Activated CD4-positive, alpha-beta T cell treated with anti-CD3 and anti-CD28 coated beads, Interleukin-2, amount 10 ng/mL, durations not matched to agents 7 days and 5 days (primary cell): Measurements from ENCODE around the gene FAM186B. TPM values are rescaled to one million over a fixed set of nuclear protein-coding genes. Genes with fewer than 3 reads are reported as not detected.

Experiments used
- CTCF ChIA-PET: fragments of 350-600 bp; sonication (Branson Sonifier 250); formaldehyde crosslinking; loops from one replicate; lab custom pipeline; 2021; ENCODE audit warnings: antibody characterized with exemption; lab: Charles Lee
- POLR2A ChIA-PET: fragments of 350-600 bp; sonication (Branson Sonifier 250); formaldehyde crosslinking; loops from one replicate; lab custom pipeline; 2021; ENCODE audit warnings: antibody characterized with exemption; lab: Charles Lee
- DNase-seq: peaks from one replicate; pipeline ENCODE4 v3.0.0-alpha.2; 2020
- H3K27ac Mint-ChIP-seq: one replicate; pipeline ENCODE4 v1.8.0; 2021; ENCODE audit warnings: mild to moderate bottlenecking, moderate library complexity, mixed read lengths
- H3K27me3 Mint-ChIP-seq: one replicate; pipeline ENCODE4 v1.8.0; 2021; ENCODE audit warnings: mixed read lengths
- H3K36me3 Mint-ChIP-seq: one replicate; pipeline ENCODE4 v1.8.0; 2021; ENCODE audit warnings: low read depth, mixed read lengths
- H3K4me1 Mint-ChIP-seq: one replicate; pipeline ENCODE4 v1.8.0; 2021; ENCODE audit warnings: mixed read lengths
- H3K4me3 Mint-ChIP-seq: one replicate; pipeline ENCODE4 v1.8.0; 2021; ENCODE audit warnings: mild to moderate bottlenecking, moderate library complexity, mixed read lengths
- H3K9me3 Mint-ChIP-seq: one replicate; pipeline ENCODE4 v1.8.0; 2021; ENCODE audit warnings: mixed read lengths
- total RNA-seq, 2 experiments: library from RNA; stranded (reverse); gene quantifications; one replicate each; pipeline ENCODE4 v1.2.3, GENCODE V29; 2021

FAM186B gene
- total RNA-seq, 2 experiments from 2014 or later, result 0.15 TPM

DNA sequence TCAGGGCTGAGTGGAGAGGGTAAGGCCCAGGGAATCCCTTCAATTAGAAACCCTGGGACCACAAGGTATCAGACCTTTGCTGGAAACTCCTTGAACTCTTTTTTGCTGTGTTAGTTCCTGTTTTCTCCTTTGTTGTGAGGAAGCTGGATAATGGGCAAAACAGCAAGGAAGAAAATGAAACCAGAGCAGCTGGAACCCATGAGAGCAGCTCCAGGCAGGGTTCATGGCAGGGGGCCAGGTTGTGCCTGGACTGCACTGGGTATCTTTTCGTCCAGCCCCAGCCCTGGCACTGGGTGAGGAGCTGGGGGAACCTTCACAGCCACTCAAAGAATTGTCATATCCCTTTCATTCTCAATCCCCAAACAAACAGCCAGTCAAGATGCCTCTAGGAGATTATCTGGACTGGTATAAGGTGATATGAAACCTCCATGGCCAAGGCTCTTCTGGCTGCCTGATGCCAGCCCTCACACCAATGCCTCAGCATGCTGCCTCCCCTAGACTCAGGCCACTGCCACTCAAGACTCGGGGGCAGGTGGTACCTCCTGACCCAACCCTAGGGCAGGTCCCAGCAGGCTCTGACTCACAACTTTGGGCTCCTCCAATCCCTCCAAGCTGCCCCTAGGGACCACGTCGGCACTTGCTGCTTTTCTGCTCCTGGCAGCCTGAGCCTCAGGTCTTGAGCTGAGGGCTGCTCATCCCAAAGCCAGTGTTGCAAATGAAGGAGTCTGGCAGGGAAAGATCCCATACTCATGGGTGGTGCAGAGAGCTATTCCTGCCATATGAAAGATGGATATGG lies 16.5 kb downstream of the FAM186B start:
- Mint-ChIP-seq H3K4me3 (no peak overlapping the region), H3K27me3 (no peaks in the 10 kb centered on the region), H3K27ac (peak overlapping the region; percentile 19), H3K9me3 (peaks cover 2% of the 10 kb centered on the region), H3K4me1 (no peaks in the 10 kb centered on the region), H3K36me3 (peaks cover 5% of the 10 kb centered on the region)
- no peak for DNase-seq
- ChIA-PET POLR2A (interaction anchor here (0.6 to 0.7 kb wide), 2 partner anchors 17 to 123 kb away, joined by 3 to 5 read pairs; no protein-coding TSS in a partner anchor), CTCF (interaction anchor here (0.6 to 1.2 kb wide), 5 partner anchors 8 to 222 kb away, joined by 3 to 4 read pairs (median 3); partner anchors contain the start of gene SPATS2)

DNA sequence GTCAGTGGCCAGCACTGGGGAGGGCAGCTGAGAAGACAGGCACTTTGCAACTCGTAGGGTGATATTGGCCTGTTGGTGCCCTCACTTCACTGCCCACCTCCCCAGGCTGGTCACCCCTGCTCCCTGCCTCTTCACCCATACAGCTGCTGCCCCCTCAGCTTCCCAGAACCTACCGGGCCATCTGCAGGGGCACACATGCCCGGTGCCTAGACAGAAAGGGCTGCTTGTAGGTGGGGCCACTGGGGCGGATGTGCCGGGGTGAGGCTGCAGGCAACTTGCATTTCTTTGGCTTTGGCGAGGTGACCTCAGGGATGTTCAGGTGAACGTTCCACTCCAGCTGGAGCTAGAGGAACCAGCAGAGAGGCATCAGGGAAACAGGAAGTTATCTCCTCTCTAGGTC lies 17.2 kb downstream of the FAM186B start:
- H3K9me3 Mint-ChIP-seq, result peaks cover 2% of the 10 kb centered on the region
- H3K36me3 Mint-ChIP-seq, result peaks cover 5% of the 10 kb centered on the region
- no peak for DNase-seq
- CTCF ChIA-PET, result interaction anchor here (0.6 to 1.2 kb wide), 3 partner anchors 12 to 81 kb away, joined by 3 to 4 read pairs (median 4); no protein-coding TSS in a partner anchor
- peak overlapping the region; percentile 19 for H3K27ac Mint-ChIP-seq
- POLR2A ChIA-PET, result no interaction called here
- H3K27me3 Mint-ChIP-seq, result no peaks in the 10 kb centered on the region
- H3K4me1 Mint-ChIP-seq, result no peaks in the 10 kb centered on the region
- H3K4me3 Mint-ChIP-seq, result no peak overlapping the region

DNA sequence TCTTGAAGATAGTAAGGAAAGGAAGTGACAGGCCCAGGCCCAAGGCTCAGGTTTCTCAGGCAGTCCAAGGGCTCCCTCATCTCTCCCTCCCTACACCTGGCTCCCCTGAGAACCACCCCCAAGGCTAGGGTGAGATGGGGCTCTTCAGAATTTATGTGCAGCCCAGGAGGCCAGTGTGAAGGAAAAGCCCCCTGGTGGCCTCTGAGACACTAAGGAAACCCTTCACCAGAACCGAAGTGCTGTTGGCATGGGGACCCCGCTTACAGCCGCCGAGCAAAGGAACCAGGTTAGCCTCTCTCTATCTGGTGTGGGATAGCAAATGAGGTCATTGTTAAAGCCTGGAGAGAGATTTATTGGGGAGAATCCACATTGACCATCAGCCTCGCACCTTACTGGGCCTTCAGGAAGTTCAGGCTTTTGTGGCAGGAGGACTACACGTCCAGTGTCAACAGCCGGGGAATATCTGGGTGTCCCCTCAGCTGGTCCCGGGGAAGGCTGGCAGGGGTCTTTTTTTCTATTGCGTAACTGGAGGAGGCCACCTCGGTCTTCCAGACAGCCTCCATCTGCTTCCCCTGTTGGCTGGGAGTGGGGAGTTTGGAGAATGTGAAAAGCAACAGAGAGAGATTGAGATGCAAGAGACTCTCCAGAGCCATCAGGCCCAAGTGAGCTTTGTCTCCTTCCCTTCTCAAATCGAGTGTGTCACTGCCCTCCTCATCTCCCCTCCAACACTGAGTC lies 18.1 kb downstream of the FAM186B start:
- no peak overlapping the region for H3K27ac Mint-ChIP-seq
- peaks cover 3% of the 10 kb centered on the region for H3K4me1 Mint-ChIP-seq
- CTCF ChIA-PET, result interaction anchor here (1.2 kb wide), 1 partner anchor 13 kb away, joined by 3 read pairs; no protein-coding TSS in a partner anchor
- POLR2A ChIA-PET, result no interaction called here
- DNase-seq, result no peak
- no peak overlapping the region for H3K4me3 Mint-ChIP-seq
- no peaks in the 10 kb centered on the region for H3K27me3 Mint-ChIP-seq
- H3K9me3 Mint-ChIP-seq, result peaks cover 2% of the 10 kb centered on the region
- peaks cover 7% of the 10 kb centered on the region for H3K36me3 Mint-ChIP-seq

DNA sequence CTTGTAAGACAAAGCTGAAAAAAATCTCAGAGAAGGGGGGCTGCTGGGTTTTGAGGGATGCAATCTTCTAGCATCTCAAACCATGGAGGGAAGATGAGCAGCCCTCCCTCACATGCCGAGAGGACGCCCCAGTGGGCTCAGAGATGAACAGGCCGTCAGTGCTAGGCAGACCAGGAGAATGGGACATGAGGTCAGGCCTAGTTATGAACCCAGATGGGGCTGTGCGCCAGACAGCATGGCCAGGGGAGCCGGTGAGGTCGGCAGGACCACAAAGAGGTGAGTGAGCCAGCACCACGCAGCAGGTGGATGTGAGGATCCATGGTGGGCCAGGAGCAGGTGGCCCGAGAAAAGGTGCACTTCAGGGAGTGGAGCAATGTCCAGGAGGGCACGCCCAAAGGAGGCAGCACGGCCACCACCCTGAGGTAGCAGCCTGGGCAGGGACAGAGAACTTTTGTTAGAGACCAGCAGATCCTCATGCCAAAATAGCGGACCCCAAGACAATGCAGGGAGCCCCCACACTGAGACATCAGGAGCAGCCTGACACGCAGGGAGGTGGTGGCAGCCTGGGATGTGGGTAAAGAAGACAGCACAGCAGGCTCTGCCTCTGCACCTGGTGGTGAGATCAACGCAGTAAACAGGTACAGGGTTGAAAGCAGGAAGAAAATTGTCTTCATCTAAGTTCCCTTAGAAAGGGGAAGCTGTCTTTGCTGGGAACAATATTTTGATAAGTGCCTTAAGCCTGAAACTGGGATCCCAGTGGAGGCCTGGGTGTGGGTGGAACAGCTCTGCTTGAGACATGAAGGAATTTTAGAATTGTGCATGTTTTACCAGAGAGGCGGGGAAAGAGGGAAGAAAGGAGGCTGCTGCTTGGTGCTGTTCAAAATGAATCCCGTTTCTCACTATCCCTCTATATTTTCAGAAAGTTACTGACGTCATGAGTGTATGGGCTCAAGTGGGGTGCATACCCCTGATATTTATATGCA lies 19.7 kb downstream of the FAM186B start:
- CTCF ChIA-PET, result interaction anchor here (0.7 kb wide), 1 partner anchor 220 kb away, joined by 4 read pairs; no protein-coding TSS in a partner anchor
- Mint-ChIP-seq H3K4me3 (no peak overlapping the region), H3K27ac (no peak overlapping the region), H3K4me1 (peaks cover 14% of the 10 kb centered on the region), H3K36me3 (peaks cover 3% of the 10 kb centered on the region), H3K27me3 (no peaks in the 10 kb centered on the region), H3K9me3 (no peaks in the 10 kb centered on the region)
- no peak for DNase-seq
- POLR2A ChIA-PET, result interaction anchor here (0.6 kb wide), 1 partner anchor 79 kb away, joined by 3 read pairs; no protein-coding TSS in a partner anchor

DNA sequence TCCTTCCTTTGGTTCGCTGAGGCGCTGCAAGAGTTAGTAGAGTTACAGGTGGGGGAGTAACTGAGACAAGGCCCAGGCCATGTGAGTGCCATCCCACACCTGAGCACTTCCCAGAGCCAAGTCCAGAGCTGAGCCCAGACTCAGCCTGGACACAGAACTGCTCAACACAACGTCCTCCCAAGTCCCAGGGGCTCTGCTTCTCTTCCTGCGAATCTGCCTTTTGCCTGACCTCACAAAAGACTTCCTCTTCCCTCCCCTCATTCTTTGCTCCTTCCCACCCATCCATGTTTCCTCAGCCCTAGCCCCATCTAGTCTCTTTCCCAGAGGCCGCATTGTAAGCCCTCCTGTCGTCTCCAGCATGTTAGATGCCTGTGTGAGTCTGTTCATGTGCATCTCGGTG lies 20.8 kb downstream of the FAM186B start:
- H3K36me3 Mint-ChIP-seq, result peaks cover 2% of the 10 kb centered on the region
- CTCF ChIA-PET, result interaction anchor here (0.6 to 1.3 kb wide), 2 partner anchors 18 to 54 kb away, joined by 3 read pairs; no protein-coding TSS in a partner anchor
- H3K4me3 Mint-ChIP-seq, result no peak overlapping the region
- peaks cover 21% of the 10 kb centered on the region for H3K4me1 Mint-ChIP-seq
- no peak for DNase-seq
- no peaks in the 10 kb centered on the region for H3K27me3 Mint-ChIP-seq
- H3K9me3 Mint-ChIP-seq, result no peaks in the 10 kb centered on the region
- H3K27ac Mint-ChIP-seq, result no peak overlapping the region
- POLR2A ChIA-PET, result no interaction called here

DNA sequence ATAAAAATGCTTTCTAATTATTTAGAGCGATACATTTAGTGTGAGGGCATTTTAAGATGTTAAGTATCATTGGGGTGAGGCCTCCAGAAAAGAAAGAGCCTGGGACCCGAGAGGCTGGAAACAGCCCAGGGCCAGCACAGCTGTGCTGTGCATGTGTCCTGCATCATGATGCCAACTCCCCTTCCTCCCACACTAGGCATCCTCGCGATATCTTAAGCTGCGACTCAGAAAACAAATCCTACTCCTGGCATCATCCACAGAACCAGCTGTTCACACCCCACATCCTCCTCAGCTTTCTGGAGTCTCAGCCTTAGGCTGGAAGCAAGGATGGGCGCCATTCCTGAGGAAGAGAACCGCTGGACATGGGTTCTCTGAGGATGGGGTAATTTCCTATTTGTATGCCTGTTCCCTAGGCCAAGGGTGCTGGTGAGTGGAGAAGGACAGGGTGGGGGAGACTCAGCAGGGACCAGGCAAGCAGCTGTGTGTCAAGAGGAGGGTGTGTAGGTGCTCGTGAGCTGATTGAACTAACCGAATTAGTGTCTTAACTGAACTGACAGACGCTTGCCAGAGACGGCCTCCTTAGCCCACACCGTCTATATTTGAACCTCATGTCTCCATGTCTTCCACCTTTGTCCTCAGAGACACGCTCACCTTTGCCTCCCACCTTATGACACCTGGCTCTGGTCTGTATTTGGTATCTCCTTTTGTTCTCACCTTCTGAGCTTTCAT lies 21.9 kb downstream of the FAM186B start:
- H3K27ac Mint-ChIP-seq, result no peak overlapping the region
- peaks cover 22% of the 10 kb centered on the region for H3K4me1 Mint-ChIP-seq
- no peaks in the 10 kb centered on the region for H3K27me3 Mint-ChIP-seq
- H3K9me3 Mint-ChIP-seq, result no peaks in the 10 kb centered on the region
- ChIA-PET POLR2A (no interaction called here), CTCF (interaction anchor here (1.3 to 1.5 kb wide), 2 partner anchors 16 to 19 kb away, joined by 3 to 4 read pairs; no protein-coding TSS in a partner anchor)
- no peak overlapping the region for H3K4me3 Mint-ChIP-seq
- H3K36me3 Mint-ChIP-seq, result peaks cover 2% of the 10 kb centered on the region
- no peak for DNase-seq

DNA sequence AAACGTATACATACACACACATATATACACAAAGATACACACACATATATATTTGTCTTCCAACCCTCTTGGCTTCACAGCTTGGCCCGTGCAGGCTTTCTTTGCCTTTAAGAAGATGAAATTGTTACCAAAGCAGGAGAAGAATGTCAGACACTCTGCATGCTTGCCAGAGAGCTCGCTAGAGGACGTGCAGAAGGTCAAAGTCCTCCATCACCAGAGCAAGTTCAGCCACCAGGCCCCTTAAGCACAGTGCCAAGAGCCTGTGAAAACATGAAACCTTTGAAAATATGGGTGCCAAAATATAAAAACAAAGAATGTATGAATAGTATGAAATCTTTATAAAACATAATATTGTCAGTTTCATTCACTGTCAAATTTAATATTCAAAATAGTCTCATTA lies 22.6 kb downstream of the FAM186B start:
- ChIA-PET POLR2A (no interaction called here), CTCF (interaction anchor here (0.5 to 1.5 kb wide), 2 partner anchors 20 to 614 kb away, joined by 4 to 5 read pairs; no protein-coding TSS in a partner anchor)
- no peaks in the 10 kb centered on the region for H3K27me3 Mint-ChIP-seq
- H3K27ac Mint-ChIP-seq, result no peak overlapping the region
- peaks cover 2% of the 10 kb centered on the region for H3K36me3 Mint-ChIP-seq
- H3K4me1 Mint-ChIP-seq, result peaks cover 22% of the 10 kb centered on the region
- no peak for DNase-seq
- H3K9me3 Mint-ChIP-seq, result no peaks in the 10 kb centered on the region
- H3K4me3 Mint-ChIP-seq, result no peak overlapping the region

DNA sequence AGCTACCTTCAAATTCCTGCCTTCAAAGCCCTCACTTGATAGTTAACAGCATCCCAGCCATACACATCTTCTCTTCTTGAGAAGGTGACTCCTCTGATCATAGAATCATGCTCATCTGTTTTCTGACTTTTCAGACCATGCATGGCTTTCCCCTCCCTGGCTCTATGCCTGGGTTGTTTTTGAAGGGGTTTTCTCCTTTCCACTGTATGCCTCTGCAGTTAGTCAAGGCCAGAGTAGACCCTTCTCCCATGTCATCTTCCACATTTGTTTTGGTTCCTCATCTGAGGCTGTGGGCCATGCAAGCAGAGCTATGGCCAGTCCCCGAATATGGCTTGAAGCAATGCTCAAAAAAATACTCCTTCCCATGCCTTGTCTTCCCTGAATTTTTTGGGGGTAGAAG lies 23.2 kb downstream of the FAM186B start:
- H3K27me3 Mint-ChIP-seq, result no peaks in the 10 kb centered on the region
- CTCF ChIA-PET, result interaction anchor here (4.0 kb wide), 1 partner anchor 11 kb away, joined by 22 read pairs; no protein-coding TSS in a partner anchor
- POLR2A ChIA-PET, result no interaction called here
- H3K27ac Mint-ChIP-seq, result no peak overlapping the region
- H3K36me3 Mint-ChIP-seq, result peaks cover 2% of the 10 kb centered on the region
- peaks cover 22% of the 10 kb centered on the region for H3K4me1 Mint-ChIP-seq
- no peak for DNase-seq
- no peak overlapping the region for H3K4me3 Mint-ChIP-seq
- H3K9me3 Mint-ChIP-seq, result no peaks in the 10 kb centered on the region

DNA sequence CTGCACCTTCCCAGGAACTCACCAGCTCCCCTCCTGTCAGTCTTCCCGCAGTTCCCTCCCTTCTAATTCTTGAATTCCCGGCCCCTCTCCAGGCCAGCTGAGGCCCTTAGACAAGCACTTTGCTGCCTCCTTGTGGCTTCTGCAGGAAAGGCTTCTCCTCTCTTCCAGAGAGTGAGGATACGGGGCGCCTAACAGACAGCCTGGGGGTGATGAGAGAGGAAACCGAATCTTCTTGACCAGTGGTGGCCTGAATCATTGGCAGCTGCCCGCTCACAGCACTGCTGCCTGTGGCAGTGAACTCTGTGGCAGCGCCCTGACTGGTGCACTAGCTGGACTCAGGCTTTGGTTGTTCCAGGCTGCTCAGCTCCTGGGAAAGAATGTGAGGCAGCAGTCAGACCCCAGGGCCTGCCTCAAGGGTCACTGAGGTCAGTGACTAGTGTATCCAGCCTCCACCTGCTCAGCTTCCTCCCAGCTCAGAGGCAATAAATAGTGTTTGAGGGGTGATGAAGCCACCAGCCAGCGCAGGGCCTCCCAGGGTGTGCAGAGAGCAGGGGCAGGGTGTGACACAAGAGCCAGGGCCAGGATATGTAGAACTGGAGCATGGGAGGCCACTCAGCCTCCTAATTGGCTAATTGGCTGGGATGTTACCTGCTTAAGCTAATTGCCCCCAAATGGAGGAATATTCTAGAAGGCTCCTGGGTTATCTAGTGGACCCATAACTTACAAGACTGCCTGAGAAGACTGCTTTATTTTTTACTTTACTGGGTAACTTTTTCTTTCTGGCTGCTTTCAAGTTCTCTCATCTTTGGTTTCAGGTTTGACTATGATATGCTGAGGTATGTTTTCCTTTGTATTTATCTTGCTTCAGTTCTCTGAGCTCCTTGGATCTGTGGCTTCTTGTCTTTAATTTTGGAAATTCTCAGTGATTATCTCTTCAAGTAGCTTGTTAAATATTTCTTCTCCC lies 24.6 kb downstream of the FAM186B start:
- ChIA-PET POLR2A (no interaction called here), CTCF (interaction anchor here (0.6 to 4.0 kb wide), 21 partner anchors 8 to 292 kb away, joined by 3 to 22 read pairs (median 3); partner anchors contain the start of genes PRPF40B and SPATS2)
- H3K4me3 Mint-ChIP-seq, result no peak overlapping the region

DNA sequence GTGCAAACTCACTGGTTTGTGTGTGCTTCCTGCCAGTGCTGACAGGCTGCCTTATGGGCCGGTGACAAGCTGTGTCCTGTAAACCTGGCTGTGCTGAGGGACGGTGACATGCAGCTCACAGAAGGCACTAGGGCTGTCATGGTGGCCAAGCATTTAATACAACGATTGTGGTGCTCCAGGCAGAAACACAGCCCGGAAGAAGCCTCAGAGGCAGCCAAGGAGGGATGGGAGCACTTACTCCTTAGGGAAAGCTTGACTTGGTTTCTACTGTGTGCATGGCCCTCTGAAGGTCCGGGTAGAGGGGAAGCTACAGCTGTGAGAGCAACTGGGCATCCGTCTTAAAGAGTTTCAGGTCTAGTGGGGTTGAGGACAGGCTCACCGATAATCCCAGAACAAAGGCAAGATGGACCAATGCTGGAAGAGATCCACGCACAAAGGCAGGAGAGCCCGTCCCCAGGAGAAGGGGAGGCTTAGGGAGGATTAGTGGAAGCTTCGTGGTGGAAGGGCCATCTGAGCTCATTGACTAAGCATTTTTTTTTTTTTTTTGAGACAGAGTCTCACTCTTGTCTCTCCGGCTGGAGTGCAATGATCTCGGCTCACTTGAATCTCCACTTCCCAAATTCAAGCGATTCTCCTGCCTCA lies 26.8 kb downstream of the FAM186B start:
- peaks cover 2% of the 10 kb centered on the region for H3K36me3 Mint-ChIP-seq
- no peaks in the 10 kb centered on the region for H3K27me3 Mint-ChIP-seq
- peaks cover 22% of the 10 kb centered on the region for H3K4me1 Mint-ChIP-seq
- no peak for DNase-seq
- no peak overlapping the region for H3K4me3 Mint-ChIP-seq
- no peaks in the 10 kb centered on the region for H3K9me3 Mint-ChIP-seq
- CTCF ChIA-PET, result interaction anchor here (0.6 to 4.0 kb wide), 8 partner anchors 8 to 220 kb away, joined by 3 to 22 read pairs (median 3); partner anchors contain the start of gene SPATS2
- no peak overlapping the region for H3K27ac Mint-ChIP-seq
- POLR2A ChIA-PET, result no interaction called here

More for the DNA sequence above, 24.6 kb downstream of the FAM186B start:
- peak; percentile 75 for DNase-seq
- Mint-ChIP-seq H3K27ac (peak overlapping the region; percentile 22), H3K27me3 (no peaks in the 10 kb centered on the region), H3K9me3 (no peaks in the 10 kb centered on the region), H3K4me1 (peaks cover 22% of the 10 kb centered on the region), H3K36me3 (peaks cover 2% of the 10 kb centered on the region)
